Spleen (tissue), 7 donors: ENCODE data around the gene CDC42BPA.

Source experiments
- CTCF ChIP-seq, 11 experiments: fragments of 200-600 bp in 7 of 11; fragments of 450-650 bp in 4 of 11; sonication (generic) in 4 of 11; IDR thresholded peaks in 8 of 11; conservative IDR thresholded peaks in 3 of 11; 1 replicate in 7 of 11; 2 replicates in 4 of 11; pipeline versions ENCODE4 v1.4.0 to v1.8.0; 2016 to 2021; ENCODE audit warnings: antibody characterized with exemption in 11 of 11, inconsistent platforms in 4 of 11, mild to moderate bottlenecking in 1 of 11
- POLR2A ChIP-seq, 3 donors: fragments of 450-650 bp; IDR thresholded peaks; one replicate each; pipeline ENCODE4 v1.5.1; 2017; ENCODE audit warnings: antibody characterized with exemption in 3 of 3, mild to moderate bottlenecking in 1 of 3
- donor health status: DM: no; HTN: no; CAD: no; lungs with moderate emphysema.
- donor health status: DM: no; HTN: no; CAD: no.
- donor health status: DM: no; HTN: no; CAD: no.

- TF ChIP-seq POLR2A (IDR thresholded peaks at IDR 0.05) (no peak), CTCF (IDR thresholded peaks at IDR 0.05 in 8 of 11, conservative IDR thresholded peaks at IDR 0.05 in 3 of 11) (no peak)
Measured at GRCh38 chr1:226951286-226952117, 366.8 kb downstream of the CDC42BPA start.
